GM18951 (cell line): ENCODE measurements around the gene ST7.

Experiments
- POLR2A ChIP-seq: IDR thresholded peaks from 4 replicates; pipeline ENCODE4 v1.6.1; 2011; ENCODE audit warnings: mild to moderate bottlenecking; ENCODE audit not compliant: insufficient read length, insufficient read depth; ENCODE audit errors: extremely low read depth
- in situ Hi-C: fragments of 300-500 bp; cut with MboI; formaldehyde crosslinking; loops from one replicate; pipeline ENCODE4 v1.12.0; 2022; ENCODE audit warnings: low sequenced_read_pairs, mixed read lengths, inconsistent platforms; ENCODE audit not compliant: unreplicated experiment

ST7 gene

GRCh38 chr7:117247809-117248208 is 294.5 kb downstream of the ST7 start:
- in situ Hi-C loops = no loop called here
- TF ChIP-seq POLR2A = no peak

GRCh38 chr7:117248829-117249228 is 295.5 kb downstream of the ST7 start:
- in situ Hi-C loops = no loop called here
- TF ChIP-seq POLR2A = no peak

DNA sequence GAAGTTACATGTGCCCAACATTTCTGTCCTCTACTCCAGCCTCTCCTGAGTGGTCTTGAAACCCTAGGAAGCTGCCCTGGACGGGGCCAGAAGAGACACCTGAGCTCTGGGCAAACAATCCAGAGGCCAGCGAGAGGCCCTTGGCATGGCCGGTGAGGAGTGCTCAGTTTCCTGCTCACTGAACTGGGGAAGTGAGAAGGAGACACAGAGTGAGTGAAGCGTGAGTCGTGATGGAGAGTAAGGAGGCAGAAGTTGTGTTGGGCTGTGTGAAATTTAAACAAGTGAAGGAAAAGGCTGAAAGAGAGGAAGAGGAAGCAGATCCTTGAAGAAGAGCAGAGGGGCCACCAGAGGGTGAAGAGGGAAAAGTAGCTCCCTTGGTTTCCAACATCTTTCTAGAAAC is 296.4 kb downstream of the ST7 start:
- in situ Hi-C loops = no loop called here

DNA sequence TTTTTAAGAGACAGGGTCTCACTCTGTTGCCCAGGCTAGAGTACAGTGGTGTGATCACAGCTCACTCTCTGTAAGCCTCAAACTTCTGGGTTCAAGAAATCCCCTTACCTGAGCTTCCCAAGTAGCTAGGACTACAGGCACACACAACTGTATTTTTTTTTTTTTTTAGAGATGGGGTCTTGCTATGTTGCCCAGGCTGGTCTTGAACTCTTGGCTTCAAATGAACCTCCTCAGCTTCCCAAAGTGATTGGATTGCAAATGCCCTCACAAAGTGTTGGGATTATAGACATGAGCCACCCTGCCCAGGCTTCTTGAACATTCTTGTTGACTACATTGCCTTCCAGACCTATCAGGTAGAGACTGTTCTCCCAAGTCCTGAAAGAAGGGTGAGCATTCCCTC is 296.9 kb downstream of the ST7 start:
- in situ Hi-C loops = no loop called here
- TF ChIP-seq POLR2A = no peak

More for the DNA sequence above, 296.4 kb downstream of the ST7 start:
- TF ChIP-seq POLR2A = no peak

GRCh38 chr7:117250801-117251200 is 297.5 kb downstream of the ST7 start:
- TF ChIP-seq POLR2A = no peak
- in situ Hi-C loops = no loop called here

DNA sequence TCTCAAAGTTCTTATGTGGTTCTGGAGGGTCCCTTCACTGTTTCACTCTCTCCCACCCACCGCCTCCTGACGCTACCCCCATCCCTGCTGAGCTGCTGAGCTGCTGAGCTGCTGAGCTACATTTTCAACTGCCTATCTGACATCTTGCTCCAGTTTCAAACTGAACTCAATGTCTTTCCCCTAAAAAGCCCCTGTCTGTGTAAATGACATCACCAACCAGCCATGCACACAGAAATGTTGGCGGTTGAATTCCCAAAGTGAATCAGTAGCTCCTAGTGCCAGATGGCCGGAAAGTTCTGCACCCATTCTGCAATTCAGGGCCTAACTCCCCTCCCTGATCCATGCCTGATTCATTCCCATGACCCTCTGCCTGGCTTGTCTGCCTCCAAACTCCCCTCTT is 298.4 kb downstream of the ST7 start:
- in situ Hi-C loops = no loop called here

DNA sequence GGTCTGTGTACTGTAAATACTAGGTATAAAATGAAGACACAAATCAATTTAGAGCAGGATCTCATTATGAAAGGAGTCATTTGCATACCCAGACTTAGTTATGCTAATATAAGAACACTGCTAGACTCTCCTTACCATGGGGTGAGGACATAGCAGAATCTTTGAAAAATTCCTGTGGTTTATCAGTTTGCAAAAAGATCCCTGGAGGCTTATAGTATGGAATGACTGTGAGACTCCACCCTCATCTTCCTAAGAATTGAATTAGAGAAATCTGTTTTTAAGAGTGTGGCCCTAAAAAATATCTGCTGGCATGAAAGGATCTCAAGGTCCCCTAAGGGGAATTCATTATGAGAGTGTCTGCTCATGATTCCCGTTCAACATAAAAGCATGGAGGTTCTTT is 306.3 kb downstream of the ST7 start:
- no peak for TF ChIP-seq POLR2A
- in situ Hi-C loops = no loop called here

More for the DNA sequence above, 298.4 kb downstream of the ST7 start:
- TF ChIP-seq POLR2A = no peak

GRCh38 chr7:117262546-117262945 is 309.2 kb downstream of the ST7 start:
- no peak for TF ChIP-seq POLR2A
- in situ Hi-C loops = no loop called here

- in situ Hi-C loops = no loop called here
These were observed 311.4 kb downstream of the ST7 start for GRCh38 chr7:117264716-117265115.

GRCh38 chr7:117269417-117269816 is 316.1 kb downstream of the ST7 start:
- TF ChIP-seq POLR2A = no peak
- in situ Hi-C loops = no loop called here

More at GRCh38 chr7:117264716-117265115, 311.4 kb downstream of the ST7 start:
- TF ChIP-seq POLR2A = no peak

DNA sequence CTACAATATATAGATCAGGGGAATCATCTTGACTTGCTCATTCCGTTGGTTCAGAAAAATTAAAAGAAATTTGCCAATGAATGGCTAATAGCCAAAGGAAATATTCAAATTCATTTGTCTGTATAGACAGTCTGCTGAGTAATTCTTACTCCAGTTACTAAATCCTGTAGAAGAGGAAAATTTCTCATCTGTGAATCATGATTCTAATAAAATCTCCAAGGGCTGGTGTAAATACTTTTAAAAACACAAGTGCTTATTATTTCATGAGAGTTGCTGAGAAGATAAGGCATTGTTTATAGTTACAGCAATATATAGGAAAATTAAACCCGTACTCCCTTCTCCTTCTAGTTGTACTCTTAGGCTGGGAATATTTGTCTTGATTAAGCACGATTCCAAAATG is 316.6 kb downstream of the ST7 start:
- TF ChIP-seq POLR2A = no peak
- in situ Hi-C loops = no loop called here

- TF ChIP-seq POLR2A = no peak
- in situ Hi-C loops = no loop called here
These were observed 317.1 kb downstream of the ST7 start for GRCh38 chr7:117270371-117270770.

GRCh38 chr7:117271566-117271965 is 318.3 kb downstream of the ST7 start:
- in situ Hi-C loops = no loop called here
- no peak for TF ChIP-seq POLR2A

DNA sequence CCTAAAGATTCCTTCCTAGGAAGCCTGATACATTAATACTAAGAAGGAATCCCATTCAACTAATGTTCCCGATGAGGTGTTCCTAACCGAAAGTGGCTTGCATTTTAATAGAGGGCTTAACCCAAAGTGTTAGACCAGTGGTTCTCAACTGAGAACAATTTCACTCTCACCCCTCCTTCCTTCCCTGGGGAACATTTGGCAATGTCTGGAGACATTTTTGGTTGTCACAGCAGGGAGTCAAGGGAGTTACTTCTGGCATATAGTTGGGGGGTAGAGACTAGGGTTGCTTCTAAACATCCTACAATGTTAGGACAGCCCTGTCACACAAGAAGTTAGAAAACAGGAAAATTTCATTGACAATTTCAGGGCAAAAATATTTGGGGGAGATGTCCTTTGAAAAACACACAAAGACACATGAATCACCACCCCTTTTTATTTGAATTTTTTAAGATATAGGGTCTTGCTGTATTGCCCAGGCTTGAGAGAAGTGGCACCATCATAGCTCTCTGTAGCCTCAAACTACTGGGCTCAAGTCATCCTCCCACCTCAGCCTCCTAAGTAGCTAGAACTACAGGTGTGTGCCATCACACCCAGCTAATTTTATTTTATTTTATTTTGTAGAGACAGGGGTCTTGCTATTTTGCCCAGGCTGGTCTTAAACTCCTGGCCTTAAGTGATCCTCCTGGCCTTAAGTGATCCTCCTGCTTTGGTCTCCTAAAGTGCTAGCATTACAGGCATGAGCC is 318.9 kb downstream of the ST7 start:
- in situ Hi-C loops = no loop called here
- no peak for TF ChIP-seq POLR2A
